ENCODE measurements around the gene TAGAP.

TAGAP gene

DNA sequence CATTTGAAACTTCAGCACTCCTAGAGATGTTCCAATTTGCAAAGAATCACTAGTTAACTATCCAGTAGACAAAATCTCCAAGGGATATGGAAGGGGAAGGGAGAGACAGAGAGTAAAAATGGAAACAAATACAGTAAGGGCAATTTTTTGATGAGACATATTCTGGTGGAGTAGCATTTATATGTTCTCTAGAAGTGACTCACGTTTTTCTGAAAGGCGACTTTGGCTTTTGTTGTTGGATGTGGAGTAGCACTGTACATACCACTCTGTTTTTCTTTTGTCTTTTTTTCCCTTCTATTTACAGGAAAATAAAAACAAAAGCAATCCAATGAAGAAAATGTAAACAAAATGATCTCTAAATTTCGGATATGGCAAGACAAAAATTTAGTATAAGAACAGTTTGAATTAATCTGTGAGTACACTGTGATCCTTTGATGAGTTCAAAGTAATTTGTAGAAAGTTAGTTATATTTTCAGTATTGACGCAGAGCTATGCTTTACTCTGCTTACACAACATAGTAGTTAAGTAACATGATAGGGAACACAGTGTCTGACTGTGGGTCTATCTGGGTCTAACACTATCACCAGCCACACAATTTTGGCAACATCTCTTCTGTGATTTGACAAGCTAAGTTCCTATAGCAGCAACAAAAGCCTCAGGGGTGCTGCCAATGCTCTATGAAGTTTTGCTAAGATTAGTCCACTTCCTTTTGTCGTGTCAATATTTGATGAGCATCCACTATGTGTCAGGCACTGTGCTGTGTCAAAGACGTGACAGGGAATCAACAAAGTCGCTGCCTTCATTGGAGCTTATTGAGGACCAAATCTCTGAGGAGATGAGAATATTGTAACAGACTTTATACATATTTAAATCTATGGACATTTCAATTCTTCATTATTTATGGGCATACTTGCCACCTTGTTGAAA is 27.3 kb upstream of the TAGAP start:
- DNase-seq: no peak

DNA sequence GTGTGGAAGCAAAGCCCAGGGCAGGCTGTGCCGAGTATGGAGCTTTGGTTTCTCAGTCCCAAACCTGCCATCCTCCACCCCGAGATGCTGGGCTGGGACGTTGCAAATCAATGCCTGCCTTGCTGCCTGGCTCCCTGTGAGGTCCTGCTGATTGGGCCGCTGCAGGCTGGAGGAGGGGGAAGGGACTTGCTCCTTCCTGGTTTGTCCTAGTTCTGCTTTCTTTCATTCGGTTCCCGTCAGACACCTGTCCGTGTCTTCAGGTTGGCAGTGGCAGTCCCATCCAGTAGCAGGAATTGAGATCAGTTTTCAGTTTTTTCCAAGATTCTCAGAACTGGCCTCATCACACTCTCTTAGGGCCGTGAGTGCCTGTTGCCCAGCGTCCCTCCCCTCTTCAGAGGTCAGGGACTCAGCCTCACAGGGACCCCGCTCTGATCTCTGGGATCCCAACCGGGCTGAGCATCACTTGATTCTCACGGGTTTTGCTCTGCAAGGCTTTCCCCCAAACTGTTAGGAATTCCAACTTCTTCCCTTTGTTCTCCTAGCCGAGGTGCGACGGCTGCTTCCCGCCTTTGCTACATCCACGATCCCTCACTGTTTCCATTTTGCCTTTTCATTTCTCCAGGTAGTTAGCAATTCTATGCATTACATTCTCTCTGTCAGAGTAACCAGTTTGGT is 24.2 kb upstream of the TAGAP start:
- DNase-seq: no peak

DNA sequence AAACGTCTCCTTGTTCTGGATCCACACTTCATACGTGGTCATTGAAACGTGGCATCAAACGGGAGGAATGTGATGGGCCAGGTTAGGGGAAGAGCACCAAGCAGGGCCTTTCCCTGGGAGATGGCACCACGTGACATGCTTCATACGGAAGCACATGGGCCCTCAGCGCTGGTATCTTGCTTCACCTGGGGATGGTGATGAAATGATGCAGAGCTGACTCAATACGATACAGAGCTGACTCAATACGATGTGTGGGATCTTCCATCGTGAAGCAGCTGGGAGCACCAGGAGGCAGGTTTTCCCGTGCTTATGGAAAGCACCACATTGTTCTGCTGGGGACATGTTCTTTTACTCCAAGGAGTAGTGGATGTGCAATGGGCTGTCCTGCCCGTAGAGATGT is 22.5 kb upstream of the TAGAP start:
- DNase-seq: no peak

GRCh38 chr6:159066483-159066882 is 21.7 kb upstream of the TAGAP start:
- DNase-seq: no peak

GRCh38 chr6:159065759-159066329 is 21.1 kb upstream of the TAGAP start:
- no peak for DNase-seq

DNA sequence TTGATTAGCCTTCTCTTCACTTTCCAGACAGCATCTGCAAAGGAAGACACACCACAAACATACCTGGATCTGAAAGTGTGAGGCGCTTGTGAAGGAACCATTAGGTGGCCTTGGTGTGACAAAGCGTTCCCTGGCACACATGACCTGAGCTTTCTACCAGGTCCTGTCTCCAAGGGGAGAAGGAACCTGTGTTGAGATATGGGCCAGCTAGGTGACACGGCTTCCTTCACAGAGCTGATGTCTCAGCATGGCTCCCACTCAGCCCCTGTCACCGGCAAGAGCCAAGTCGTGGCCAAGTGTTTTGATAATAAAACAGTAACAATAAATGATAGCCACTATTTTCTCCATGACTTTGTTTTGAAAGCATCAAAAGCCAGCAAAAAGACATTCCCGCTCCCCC is 20.3 kb upstream of the TAGAP start:
- DNase-seq: no peak

GRCh38 chr6:159064477-159064876 is 19.7 kb upstream of the TAGAP start:
- DNase-seq: no peak

GRCh38 chr6:159063549-159063948 is 18.8 kb upstream of the TAGAP start:
- DNase-seq: no peak

DNA sequence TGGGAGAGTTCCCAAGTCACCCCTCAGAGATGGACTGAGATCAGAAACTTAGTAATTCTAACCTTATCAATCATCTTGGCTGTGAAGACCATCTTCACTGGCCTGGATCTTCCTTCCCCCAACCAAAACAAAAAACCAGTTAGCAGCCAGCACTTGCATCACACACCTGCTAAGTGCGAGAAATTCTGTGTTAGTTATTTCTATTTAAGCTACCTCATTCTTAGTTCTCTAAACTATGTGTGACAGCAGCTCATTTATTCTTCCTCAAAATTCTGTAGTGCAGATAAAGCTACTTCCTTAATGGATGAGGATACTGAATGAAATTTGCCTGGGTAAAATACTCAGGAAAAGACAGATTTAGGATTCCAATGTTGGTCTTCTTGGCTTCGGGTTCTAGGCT is 18.2 kb upstream of the TAGAP start:
- DNase-seq: no peak

GRCh38 chr6:159062564-159062945 is 17.8 kb upstream of the TAGAP start:
- no peak for DNase-seq

- DNase-seq: no peak
These were observed 17.2 kb upstream of the TAGAP start for GRCh38 chr6:159061805-159062563.

GRCh38 chr6:159061146-159061545 is 16.4 kb upstream of the TAGAP start:
- DNase-seq: no peak

DNA sequence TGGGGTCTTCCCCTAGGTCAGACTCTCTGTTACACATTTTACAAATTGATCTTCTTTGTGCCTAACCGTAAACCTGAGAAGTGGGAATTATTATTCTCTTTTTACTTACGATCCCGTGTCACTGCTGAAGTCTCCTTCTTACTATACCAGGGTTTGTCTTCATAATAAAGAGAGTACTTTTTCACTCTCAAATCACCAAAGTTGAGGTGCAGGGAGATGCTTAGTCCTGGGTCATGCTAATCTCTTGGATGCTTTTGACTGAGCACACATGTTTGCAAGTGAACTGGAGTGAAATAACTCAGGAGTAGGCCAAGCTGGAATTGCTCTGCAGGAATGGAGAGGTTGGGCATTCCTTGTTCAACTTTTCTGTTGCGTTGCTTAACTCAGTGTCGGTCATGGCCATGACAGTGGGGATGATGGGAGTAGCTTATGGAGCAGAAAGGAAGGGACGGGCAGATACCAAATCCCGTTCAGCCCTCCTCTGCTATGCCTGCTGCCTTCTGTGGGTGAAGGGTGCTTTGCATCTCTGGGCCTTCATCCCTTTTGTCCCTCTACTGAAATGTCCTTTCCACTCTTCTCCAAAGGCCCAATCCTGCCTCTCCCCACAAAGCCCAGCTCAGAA is 15.2 kb upstream of the TAGAP start:
- DNase-seq: no peak

DNA sequence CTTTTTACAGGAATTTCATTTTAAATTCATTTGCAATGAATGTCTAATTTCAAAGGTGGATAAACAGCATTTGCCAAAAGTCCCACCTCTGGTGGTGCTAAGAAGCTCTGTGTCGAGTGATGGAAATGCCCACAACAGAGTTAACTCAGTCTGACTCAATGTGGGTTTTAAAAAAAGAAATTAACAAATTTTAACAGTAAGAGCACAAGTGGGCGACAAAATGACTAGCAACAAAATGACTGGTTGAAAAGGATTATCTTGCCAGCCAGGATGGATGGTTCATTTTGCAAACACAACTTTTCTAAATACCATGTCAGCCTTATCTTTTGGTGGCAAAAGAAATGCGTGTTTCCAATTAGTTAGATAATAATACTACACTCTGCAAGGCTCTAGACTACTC is 14.3 kb upstream of the TAGAP start:
- no peak for DNase-seq

GRCh38 chr6:159056899-159057298 is 12.1 kb upstream of the TAGAP start:
- no peak for DNase-seq

DNA sequence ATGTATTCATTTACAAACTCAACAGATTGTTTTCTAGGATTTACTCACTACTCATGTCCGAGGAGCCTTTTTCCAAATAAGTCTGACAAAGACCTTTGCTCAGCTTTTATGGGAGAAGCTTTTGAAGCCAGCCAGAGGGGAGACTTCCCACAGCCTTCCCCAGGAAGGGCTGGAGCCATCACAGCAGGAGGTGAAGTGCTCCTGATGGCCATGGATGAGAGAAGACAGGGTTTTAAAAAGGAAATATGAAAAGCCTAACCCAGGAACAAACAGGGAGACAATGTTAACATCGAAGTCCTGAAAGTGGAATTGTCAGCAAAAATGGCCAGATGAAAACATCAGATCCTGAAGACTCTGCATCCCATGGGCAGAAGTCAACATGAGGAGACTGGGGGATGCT is 11.6 kb upstream of the TAGAP start:
- no peak for DNase-seq

DNA sequence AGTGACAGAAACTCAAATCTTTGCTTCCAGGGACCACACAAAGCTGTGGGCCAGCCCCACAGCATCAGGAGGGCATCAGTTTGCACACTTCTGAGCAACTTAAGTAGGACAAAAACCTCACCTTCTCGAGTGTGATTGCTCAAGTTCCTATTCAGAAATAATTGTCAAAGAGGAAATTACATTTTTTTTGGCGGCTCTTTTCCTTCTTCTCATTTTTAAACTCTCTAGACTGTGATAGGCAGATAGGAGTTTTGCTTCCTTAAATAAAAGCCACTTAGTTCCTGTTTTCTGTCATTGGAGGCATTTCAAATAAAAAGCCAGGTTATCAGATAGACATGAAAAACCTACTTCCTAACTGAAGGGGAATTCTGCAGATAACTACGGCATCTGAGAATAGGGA is 11.2 kb upstream of the TAGAP start:
- no peak for DNase-seq

DNA sequence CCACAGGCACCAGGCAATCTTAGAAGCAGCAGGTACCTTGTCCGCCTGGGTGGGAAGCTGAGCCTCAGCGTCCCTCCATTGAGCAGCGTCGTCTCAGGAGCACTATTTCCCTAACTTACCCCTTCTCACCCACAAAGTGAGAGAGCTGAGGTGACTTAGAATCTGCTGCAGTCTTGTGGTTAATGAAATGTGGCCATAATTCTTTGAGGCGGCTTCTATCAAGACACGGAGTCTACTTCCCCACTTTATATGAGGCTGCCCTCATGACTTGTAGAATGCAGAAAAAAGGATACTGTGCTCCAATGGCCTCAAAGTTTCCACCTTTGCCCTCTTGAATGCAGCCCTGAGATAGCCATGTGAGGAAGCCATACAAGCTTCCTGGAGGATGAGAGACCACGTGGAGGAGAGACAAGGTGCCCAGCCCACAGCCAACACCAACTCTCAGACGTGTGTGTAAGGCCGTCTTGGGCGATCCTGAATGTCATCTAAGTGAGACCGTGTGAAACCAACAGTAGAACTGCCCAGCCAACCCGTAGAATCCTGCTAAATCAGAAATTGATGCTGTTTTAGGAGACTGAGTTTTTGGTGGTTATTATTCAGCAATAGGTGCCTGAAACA is 9.1 kb upstream of the TAGAP start:
- no peak for DNase-seq

DNA sequence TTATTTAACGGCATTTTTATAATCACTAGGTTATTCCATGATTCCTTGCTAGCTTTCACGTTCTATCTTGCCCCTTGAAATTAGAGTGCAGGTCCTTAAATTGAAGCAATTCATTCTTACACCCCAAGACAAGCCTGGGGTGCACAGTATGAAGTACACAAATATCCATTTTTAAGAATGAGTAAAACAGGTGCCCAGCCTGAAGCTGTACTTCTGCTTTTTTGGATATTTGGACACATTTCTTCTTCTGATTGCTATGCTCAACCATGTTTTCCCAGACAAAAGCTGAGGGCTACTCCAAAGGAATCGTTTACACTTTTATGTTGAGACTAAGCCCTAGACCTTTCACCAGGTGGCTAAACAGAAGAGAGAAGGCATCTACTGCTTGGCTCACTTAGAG is 7.9 kb upstream of the TAGAP start:
- DNase-seq: no peak

DNA sequence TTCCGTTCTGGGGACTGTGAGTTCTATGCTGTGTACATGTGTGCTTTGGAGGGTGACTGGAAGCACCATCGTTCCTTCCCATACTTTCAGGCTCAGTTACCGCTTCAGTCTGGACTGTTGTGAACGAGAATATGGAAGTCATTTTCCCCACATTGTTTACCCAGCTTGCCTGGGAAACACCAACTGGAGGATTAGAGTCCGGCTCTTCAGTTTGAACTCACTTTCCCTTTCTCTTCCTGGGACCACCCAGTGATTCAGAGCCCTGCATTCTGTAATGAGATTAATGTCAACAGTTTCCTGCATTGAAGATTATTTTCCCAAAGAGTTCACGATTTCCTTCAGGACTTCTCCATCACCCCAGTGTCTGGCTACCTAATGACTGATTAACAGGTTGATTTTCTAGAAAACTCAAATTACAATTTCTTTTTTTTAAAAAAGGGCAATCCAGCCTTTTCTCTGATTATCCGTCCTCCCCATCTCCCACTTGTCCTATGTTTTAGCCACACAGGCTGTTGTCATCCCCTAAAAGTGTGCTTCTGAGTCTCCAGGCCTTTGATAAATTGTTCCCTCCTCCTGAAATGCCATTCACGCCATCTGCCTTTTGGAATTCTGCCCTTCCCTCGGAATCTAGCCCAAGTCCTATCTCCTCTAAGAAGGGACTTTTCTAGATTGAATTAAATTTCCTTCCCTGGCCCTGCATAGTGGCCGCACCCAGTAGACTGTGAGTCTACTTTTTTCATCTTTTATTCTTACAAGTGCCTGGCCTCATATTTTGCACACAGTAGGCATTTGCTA is 3.3 kb upstream of the TAGAP start:
- DNase-seq: no peak

GRCh38 chr6:159045801-159046200 is 1.0 kb upstream of the TAGAP start:
- no peak for DNase-seq

DNA sequence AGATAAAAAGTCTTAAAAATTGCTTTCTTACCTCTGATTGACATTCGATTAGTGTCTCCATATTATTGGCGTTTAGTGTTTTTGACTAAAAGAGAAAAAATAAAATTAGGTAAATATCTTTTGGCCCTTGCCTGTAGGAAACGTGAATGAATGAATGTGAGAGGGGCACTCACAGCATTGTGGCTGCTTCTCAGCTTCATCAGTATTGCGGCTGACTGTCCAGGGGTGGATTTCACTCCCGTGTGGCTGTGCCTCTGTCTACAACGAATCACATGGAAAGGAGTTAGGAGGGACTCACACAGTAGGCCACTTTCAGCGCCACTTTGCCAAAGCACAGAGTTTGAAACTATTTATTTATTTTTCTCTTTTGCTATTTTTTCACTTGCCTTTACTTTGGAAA is 844 bp downstream of the TAGAP start:
- DNase-seq: no peak
